Type B pancreatic cell (in vitro differentiated cells): ENCODE measurements around the gene NET1. TPM values are rescaled to one million over a fixed set of nuclear protein-coding genes. Genes with fewer than 3 reads are reported as not detected.

Experiments used
- DNase-seq: peaks from one replicate; pipeline ENCODE4 v3.0.0; 2021; ENCODE audit warnings: mixed read lengths; ENCODE audit not compliant: unreplicated experiment; ENCODE audit errors: extremely low spot score
- H3K27ac Mint-ChIP-seq: 2 replicates; pipeline ENCODE4 v1.8.0; 2021; ENCODE audit warnings: mild to moderate bottlenecking, mixed read lengths
- H3K27me3 Mint-ChIP-seq: 2 replicates; pipeline ENCODE4 v1.8.0; 2021; ENCODE audit warnings: mixed read lengths
- H3K36me3 Mint-ChIP-seq: 2 replicates; pipeline ENCODE4 v1.8.0; 2021; ENCODE audit warnings: mixed read lengths
- H3K4me1 Mint-ChIP-seq: one replicate; pipeline ENCODE4 v1.8.0; 2021; ENCODE audit warnings: mixed read lengths; ENCODE audit not compliant: unreplicated experiment
- H3K4me3 Mint-ChIP-seq: 2 replicates; pipeline ENCODE4 v1.8.0; 2021; ENCODE audit warnings: mild to moderate bottlenecking, mixed read lengths
- H3K9me3 Mint-ChIP-seq: 2 replicates; pipeline ENCODE4 v1.8.0; 2021; ENCODE audit warnings: mixed read lengths
- CTCF ChIP-seq: fragments of 200-600 bp; sonication (generic); conservative IDR thresholded peaks from 2 replicates; pipeline ENCODE4 v1.5.0; 2021; ENCODE audit warnings: antibody characterized with exemption, mild to moderate bottlenecking
- total RNA-seq: library from RNA; stranded (reverse); gene quantifications from 2 replicates; pipeline ENCODE4 v1.2.1, GENCODE V29; 2021; ENCODE audit warnings: low replicate concordance

The NET1 gene
- total RNA-seq, 1 donor from 2014 or later: 105 TPM

- Mint-ChIP-seq H3K27ac (no peak overlapping the region), H3K36me3 (peaks cover 4% of the 10 kb centered on the region), H3K4me1 (no peaks in the 10 kb centered on the region), H3K4me3 (no peak overlapping the region), H3K9me3 (peaks cover 14% of the 10 kb centered on the region), H3K27me3 (peaks cover 6% of the 10 kb centered on the region)
- DNase-seq: no peak
- no peak for TF ChIP-seq CTCF
Observed at GRCh38 chr10:5395168-5395567, 17.2 kb upstream of the NET1 start.

- Mint-ChIP-seq H3K4me1 (no peaks in the 10 kb centered on the region), H3K27me3 (peaks cover 6% of the 10 kb centered on the region), H3K4me3 (no peak overlapping the region), H3K27ac (no peak overlapping the region), H3K36me3 (no peaks in the 10 kb centered on the region), H3K9me3 (peaks cover 2% of the 10 kb centered on the region)
- DNase-seq: no peak
- TF ChIP-seq CTCF: no peak
Observed at GRCh38 chr10:5396556-5397300, 15.6 kb upstream of the NET1 start.

GRCh38 chr10:5399332-5399731, 13.0 kb upstream of the NET1 start:
- no peak for TF ChIP-seq CTCF
- Mint-ChIP-seq H3K27me3 (peaks cover 13% of the 10 kb centered on the region), H3K27ac (no peak overlapping the region), H3K9me3 (no peaks in the 10 kb centered on the region), H3K36me3 (no peaks in the 10 kb centered on the region), H3K4me1 (no peaks in the 10 kb centered on the region), H3K4me3 (no peak overlapping the region)
- no peak for DNase-seq

DNA sequence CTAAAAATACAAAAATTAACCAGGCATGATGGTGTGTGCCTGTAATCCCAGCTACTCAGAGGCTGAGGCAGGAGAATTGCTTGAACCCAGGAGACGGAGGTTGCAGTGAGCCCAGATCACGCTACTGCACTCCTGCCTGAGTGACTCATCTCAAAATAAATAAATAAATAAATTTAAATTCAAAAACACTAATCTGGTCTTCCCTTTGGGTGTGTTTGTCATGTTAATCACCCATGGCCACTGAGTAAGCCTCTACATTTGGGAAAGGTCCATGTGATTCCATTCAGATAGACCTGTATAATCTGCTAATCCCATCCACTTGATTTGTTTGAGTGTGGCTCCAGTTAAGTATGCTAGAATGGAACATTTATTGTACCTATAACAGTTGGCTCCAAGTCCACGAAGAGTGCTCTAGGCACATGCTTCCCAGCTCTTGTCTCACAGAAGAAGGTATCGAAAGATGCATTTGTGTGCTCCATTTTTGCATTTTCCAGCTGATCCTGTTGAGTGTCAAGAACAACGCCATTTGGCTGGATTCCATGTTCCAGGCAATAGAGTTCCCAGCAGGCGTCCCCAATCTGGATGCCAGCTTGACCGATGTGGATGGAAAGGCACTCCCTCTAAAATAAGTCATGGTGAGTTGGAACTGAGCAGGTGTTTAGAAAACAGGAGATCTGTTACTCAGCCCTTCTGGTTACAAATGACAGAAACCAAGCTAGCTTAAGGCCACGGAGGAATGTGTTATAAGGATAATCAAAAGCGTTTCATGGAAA, 11.7 kb upstream of the NET1 start:
- TF ChIP-seq CTCF: no peak
- no peaks in the 10 kb centered on the region for H3K4me1 Mint-ChIP-seq
- no peak for DNase-seq
- H3K9me3 Mint-ChIP-seq: no peaks in the 10 kb centered on the region
- H3K4me3 Mint-ChIP-seq: no peak overlapping the region
- peaks cover 13% of the 10 kb centered on the region for H3K27me3 Mint-ChIP-seq
- H3K27ac Mint-ChIP-seq: no peak overlapping the region
- no peaks in the 10 kb centered on the region for H3K36me3 Mint-ChIP-seq

GRCh38 chr10:5402798-5403197, 9.6 kb upstream of the NET1 start:
- no peak for DNase-seq
- Mint-ChIP-seq H3K4me1 (no peaks in the 10 kb centered on the region), H3K36me3 (no peaks in the 10 kb centered on the region), H3K4me3 (no peak overlapping the region), H3K27me3 (peaks cover 8% of the 10 kb centered on the region), H3K27ac (no peak overlapping the region), H3K9me3 (peaks cover 5% of the 10 kb centered on the region)
- TF ChIP-seq CTCF: no peak
